NCI-H524 (cell line): Measurements from ENCODE around the gene IZUMO4.
"Not testable (repeated sequence)": the region's sequence is repeated elsewhere in the genome, so short reads cannot be mapped to it uniquely, and the experiment has no call there.

Experiments
- DNase-seq, 2 experiments: peaks; one replicate each; lab custom pipeline; 2025; lab: John Stamatoyannopoulos, UW

Gene IZUMO4

GRCh38 chr19:2123682-2124387, 27.1 kb downstream of the IZUMO4 start:
- no peak for DNase-seq

- no peak for DNase-seq
Observed at GRCh38 chr19:2126879-2127518, 30.3 kb downstream of the IZUMO4 start.

- no peak for DNase-seq
Observed at GRCh38 chr19:2127758-2128157, 31.0 kb downstream of the IZUMO4 start.

- DNase-seq: not testable (repeated sequence)
Observed at GRCh38 chr19:2128252-2128651, 31.5 kb downstream of the IZUMO4 start.

- no peak for DNase-seq
Observed at GRCh38 chr19:2129022-2129421, 32.3 kb downstream of the IZUMO4 start.

- DNase-seq: no peak
Observed at GRCh38 chr19:2129486-2129885, 32.8 kb downstream of the IZUMO4 start.

- no peak for DNase-seq
Observed at GRCh38 chr19:2129892-2130770, 33.4 kb downstream of the IZUMO4 start.

GRCh38 chr19:2131012-2131975, 34.6 kb downstream of the IZUMO4 start:
- not testable (repeated sequence) for DNase-seq

GRCh38 chr19:2132191-2132590, 35.5 kb downstream of the IZUMO4 start:
- no peak for DNase-seq

GRCh38 chr19:2132731-2133490, 36.2 kb downstream of the IZUMO4 start:
- DNase-seq: no peak

- no peak for DNase-seq
Observed at GRCh38 chr19:2135474-2136402, 39.0 kb downstream of the IZUMO4 start.

- no peak for DNase-seq
Observed at GRCh38 chr19:2136796-2137195, 40.1 kb downstream of the IZUMO4 start.

- DNase-seq: no peak
Observed at GRCh38 chr19:2138061-2138728, 41.5 kb downstream of the IZUMO4 start.

- no peak for DNase-seq
Observed at GRCh38 chr19:2139385-2140137, 42.8 kb downstream of the IZUMO4 start.

GRCh38 chr19:2140138-2140569, 43.4 kb downstream of the IZUMO4 start:
- no peak for DNase-seq

GRCh38 chr19:2142173-2142829, 45.6 kb downstream of the IZUMO4 start:
- no peak for DNase-seq

- DNase-seq: no peak
Observed at GRCh38 chr19:2144190-2144589, 47.5 kb downstream of the IZUMO4 start.

GRCh38 chr19:2145831-2146241, 49.1 kb downstream of the IZUMO4 start:
- DNase-seq: no peak
